Measurements from ENCODE around the gene IGSF3.

DNA sequence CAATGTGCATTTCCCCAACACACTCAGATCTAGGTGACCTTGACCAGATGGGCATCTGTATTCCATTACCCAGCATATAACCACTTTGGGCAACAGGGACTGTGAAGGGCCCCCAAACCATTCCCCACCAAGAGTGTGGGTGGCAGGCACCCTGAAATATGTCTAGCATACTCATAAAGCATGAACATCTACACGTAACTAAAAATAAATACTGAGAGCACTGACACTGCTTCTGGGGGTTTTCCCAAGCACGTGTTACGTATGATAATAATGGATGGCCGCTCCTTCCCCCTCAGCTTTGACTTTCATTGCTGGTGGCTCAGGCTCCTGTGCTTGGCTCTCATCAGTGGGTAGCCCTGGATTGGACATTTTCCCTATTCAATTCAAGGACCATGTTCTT lies 39.1 kb downstream of the IGSF3 start:
- no peak for TF ChIP-seq EZH2 (IDR thresholded peaks at IDR 0.05; ENCODE audit: borderline replicate concordance, low read depth, low read length, severe bottlenecking)
- TF ChIP-seq, protein P1, sequence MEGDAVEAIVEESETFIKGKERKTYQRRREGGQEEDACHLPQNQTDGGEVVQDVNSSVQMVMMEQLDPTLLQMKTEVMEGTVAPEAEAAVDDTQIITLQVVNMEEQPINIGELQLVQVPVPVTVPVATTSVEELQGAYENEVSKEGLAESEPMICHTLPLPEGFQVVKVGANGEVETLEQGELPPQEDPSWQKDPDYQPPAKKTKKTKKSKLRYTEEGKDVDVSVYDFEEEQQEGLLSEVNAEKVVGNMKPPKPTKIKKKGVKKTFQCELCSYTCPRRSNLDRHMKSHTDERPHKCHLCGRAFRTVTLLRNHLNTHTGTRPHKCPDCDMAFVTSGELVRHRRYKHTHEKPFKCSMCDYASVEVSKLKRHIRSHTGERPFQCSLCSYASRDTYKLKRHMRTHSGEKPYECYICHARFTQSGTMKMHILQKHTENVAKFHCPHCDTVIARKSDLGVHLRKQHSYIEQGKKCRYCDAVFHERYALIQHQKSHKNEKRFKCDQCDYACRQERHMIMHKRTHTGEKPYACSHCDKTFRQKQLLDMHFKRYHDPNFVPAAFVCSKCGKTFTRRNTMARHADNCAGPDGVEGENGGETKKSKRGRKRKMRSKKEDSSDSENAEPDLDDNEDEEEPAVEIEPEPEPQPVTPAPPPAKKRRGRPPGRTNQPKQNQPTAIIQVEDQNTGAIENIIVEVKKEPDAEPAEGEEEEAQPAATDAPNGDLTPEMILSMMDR (IDR thresholded peaks at IDR 0.05; ENCODE audit: borderline replicate concordance, extremely low read depth, low read length, poor library complexity, severe bottlenecking): no peak
